NCI-H748 (cell line): ENCODE data around the gene VTN.

Experiments used
- DNase-seq: peaks from one replicate; lab custom pipeline; 2025; ENCODE audit not compliant: unreplicated experiment; lab: John Stamatoyannopoulos, UW

VTN gene

DNA sequence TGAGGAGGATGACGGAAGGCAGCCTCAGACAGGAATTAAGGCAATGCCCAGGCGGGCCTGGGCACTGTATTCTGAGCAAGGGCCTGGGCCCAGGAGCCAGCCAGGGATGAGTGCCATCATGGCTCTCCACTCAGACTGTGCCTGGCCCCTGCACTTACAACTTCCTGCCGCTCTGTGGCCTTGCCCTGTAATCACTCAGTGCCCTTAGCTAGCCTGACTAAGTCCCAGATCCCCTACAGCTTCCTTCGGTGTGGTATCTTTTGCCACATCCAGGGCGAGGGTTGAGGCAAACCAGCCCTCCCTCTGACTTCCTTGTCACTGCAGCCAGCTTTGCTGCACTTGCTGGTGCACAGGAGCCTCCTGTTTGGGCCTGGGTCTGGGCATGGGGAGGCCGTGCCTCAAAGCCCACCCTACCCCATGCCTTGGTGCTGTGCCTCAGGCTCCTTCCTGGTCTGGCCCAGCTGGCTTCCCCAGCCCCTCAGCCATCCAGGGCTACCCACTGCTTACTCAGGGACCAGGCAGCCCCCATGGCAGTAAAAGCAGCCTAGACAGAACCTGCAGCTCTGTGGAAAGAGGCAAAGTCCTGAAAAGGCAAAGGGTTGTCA is 26.6 kb upstream of the VTN start:
- no peak for DNase-seq

DNA sequence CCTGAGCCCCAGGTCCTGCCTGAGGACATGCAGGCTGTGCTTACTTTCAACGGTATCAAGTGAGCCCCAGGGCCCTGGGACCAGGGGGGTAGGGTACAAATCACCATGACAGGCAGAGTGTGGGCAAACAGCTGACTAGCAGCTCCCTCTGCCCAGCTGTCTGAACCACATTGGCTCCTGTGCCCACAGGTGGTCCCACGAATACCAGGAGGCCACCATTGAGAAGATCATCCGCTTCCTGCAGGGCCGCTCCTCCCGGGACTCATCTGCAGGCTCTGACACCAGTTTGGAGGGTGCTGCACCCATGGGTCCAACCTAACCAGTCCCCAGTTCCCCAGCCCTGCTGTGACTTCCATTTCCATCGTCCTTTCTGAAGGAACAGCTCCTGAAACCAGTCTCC is 25.9 kb upstream of the VTN start:
- no peak for DNase-seq

DNA sequence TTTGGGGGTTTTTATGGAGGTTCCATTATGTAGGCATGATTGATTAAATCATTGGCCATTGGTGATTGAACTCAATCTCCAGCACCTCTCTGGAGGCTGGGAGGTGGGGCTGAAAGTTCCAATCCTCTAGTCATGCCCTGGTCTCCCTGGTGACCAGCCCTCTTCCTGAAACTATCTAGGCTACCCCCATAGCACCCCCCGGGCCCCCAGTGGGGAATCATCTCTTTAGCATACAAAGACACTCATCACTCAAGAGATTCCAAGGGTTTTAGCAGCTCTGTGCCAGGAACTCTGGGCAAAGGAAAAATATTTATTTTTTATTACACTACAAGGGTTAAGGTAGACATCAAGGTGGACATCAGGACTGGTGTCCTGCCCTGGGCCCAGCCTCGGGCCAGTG is 25.3 kb upstream of the VTN start:
- no peak for DNase-seq

DNA sequence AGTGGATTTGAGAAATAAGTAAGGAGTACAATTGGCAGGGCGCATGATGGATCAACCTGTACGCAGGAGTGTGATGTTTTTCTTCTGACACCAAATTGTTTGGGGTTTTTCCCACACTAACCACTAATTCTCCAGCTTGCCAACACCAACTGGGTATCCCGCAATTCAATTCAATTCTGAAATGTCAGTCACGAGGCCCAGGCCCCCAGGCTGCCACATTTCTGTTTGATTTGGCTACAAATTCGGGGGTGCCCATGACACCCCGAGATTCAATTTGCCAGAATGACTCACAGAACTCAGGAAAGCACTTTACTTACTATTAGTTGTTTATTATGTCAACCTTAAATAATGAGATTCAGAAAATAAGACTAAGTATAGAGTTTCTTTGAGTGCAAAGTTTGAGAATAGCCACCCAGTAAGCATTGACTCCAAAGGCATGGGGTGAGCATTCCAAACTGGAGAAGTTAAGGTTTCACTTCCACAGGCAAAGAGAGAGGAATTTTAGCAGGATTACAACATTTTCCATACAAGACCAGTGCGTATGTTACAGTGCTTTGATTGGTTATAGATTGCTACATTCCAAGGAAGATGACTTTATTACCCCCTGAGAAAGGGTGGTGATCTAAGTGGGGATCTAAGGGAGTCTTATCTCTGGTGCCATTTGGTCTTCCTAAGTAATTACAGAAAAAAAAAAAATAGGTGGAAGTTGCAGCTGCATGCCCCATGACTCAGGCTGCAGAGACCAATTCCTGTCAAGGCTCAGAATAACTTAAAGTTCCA is 24.4 kb upstream of the VTN start:
- no peak for DNase-seq

DNA sequence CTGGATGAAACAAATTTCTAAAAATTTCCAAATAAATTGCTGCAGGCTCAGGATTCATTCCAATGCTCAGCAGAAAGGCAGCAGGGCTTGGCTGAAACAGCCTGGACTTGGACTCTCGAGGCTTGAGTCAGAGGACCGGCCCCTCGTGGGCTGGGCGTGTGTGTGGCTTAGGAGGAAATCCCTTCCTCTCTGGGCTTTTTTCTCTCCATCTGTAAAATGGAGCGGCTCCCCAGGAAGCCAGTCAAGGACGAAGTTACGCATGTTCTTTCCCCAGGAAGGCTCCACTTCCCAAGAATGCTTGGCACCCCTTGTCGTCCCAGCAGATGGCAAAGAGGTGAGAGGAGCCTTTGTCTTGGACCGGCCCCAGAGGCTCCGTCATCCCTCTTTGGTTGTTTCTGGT is 22.4 kb upstream of the VTN start:
- no peak for DNase-seq

DNA sequence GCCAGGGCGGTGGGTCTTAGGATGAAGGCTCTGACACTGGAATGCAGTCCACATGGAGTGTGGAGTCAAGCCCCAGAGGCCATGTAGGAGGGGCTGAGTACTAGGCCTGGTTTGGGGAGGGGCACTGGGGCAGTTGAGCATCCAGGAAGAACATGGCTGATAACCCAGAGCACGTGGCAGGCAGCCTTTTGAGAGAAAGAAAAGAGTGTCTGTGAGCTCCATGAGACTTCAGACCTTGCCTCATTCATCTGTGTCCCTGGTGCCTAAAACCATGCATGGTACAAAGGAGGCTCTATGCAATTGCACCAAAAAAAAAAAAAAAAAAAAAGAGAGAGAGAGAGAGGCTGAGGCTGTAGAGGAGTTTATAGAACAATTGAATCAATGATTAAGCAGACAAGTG is 21.3 kb upstream of the VTN start:
- no peak for DNase-seq

DNA sequence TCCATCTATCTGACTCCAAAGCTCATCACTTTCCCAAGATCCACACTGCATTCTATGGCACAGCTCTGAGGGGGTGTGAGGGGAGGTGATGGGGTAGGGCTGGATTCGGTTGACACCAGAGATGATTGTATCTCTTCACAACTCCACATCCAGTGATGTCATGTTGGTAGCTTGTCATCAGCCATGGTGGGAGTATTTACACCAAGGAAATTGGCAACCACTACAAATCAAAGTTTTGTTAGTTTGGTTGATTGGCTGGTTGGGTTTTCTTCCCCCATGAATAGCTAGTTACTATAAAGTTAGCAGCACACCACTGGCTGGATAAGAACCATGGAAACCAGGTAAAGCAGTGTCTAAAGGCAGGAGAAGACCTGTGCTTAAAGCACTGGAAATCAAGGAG is 20.9 kb upstream of the VTN start:
- DNase-seq, result no peak

DNA sequence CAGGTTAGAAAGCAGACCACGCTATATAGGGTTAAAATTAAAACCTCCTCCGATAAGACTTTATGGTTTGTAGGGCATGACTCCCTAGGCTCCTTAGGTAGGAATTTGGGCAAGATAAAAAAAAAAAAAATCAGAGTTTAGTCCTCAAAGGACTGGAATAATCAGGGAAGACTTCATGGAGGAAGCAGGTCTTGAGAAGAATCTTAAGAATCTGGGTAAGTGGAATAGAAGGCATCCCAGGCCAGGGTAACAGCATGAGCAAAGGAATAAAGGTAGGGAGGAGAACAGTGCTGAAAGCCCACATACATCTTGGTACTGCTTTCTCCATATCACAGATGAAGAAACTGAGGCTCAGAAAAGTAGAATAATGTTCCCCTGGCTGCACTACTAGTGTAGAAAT is 20.5 kb upstream of the VTN start:
- no peak for DNase-seq

DNA sequence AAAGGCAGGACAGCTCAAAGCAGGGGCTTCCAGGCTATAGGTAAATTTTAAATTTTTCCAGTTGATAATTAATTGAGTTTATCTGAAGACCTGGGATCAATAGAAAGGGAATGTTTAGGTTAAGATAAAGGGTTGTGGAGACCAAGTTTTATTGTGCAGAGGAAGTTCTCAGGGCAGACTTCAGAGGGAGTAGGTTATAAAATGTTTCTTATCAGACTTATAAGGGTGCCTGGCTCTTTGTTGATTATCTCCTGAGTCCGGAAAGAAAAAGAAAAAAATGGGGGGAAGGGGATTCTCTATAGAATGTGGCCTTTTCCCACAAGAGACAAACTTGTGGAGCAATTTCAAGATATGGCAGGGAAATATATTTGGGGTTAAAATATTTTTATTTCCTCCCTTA is 20.0 kb upstream of the VTN start:
- no peak for DNase-seq

DNA sequence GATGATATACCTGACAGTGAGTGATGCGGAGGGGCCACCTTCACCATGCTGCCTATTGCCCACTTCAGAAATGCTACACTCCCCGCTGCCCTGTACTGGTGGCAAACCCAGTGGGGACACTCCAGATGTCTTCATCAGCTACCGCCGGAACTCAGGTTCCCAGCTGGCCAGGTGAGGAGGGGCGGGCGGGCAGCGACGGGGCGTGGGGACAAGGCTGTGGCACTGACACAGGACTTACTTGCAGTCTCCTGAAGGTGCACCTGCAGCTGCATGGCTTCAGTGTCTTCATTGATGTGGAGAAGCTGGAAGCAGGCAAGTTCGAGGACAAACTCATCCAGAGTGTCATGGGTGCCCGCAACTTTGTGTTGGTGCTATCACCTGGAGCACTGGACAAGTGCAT is 18.0 kb upstream of the VTN start:
- no peak for DNase-seq

DNA sequence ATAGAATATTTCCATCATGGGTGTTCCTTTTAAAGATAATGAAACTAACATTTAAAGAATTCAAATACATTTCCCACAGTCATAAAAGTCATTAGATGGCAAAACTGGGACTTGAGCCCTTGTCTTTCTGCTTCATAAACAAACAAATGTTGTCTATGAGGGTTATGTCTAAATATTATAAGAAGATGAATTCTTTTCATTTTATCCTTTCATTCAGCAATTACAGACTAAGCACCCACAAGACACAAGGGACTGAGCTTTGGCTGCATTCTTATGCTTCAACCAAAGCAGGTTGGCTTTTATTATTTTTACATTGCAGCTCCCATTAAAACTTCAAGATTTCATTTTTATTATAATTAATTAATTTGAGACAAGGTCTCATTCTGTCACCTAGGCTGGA is 16.3 kb upstream of the VTN start:
- no peak for DNase-seq

DNA sequence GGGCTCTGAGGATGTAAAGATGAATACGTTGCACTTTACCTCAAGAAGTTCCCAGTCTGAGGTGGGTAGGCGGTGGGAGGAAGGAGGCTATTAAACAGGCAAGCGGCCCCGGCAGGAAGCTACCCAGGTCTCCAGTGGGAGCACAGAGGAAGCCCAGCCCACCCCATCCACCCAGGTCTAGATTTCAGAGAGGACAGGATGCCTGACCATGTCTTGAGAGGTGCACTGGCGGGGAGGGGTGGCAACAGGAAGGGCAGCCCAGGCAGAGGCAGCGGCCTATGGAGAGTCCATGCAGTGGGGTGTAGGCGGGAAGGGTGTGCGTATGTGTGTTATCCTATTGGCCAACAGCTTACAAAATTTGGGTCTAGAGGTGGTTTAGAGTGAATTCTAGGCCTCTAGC is 15.3 kb upstream of the VTN start:
- no peak for DNase-seq

DNA sequence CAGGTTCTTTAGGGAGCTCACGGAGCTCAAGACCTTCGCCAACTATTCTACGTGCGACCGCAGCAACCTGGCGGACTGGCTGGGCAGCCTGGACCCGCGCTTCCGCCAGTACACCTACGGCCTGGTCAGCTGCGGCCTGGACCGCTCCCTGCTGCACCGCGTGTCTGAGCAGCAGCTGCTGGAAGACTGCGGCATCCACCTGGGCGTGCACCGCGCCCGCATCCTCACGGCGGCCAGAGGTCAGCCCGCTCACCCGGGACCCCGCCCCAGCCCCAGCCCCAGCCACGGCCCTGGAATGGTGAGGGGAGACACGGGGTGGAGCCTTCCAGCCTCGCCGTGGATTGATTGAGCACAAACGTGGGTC is 14.9 kb upstream of the VTN start:
- DNase-seq, result peak; percentile 72

DNA sequence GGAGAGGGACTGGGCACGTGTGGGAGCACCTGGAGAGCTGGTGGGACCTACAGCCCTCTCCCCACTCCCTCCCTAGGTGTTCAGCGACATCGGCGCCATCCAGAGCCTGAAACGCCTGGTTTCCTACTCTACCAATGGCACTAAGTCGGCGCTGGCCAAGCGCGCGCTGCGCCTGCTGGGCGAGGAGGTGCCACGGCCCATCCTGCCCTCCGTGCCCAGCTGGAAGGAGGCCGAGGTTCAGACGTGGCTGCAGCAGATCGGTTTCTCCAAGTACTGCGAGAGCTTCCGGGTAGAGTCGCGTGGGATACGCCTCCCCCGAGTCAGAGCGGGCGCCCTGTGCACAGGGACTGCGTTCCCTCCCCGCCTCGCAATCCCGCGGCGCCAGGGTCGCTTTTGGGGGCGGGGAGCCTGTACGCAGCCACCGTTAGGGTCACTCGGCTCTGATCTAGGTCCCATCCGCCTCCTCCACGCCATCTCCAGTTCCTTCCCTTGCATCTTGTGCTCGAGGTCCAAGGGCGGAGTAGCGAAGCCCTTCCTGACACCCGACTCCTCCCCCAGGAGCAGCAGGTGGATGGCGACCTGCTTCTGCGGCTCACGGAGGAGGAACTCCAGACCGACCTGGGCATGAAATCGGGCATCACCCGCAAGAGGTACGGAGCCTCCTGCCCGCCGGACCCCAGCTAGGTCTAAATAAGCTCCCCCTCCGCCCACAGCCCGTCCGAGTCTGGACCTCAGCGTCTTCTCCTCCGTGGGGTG is 14.4 kb upstream of the VTN start:
- peak; percentile 85 for DNase-seq

DNA sequence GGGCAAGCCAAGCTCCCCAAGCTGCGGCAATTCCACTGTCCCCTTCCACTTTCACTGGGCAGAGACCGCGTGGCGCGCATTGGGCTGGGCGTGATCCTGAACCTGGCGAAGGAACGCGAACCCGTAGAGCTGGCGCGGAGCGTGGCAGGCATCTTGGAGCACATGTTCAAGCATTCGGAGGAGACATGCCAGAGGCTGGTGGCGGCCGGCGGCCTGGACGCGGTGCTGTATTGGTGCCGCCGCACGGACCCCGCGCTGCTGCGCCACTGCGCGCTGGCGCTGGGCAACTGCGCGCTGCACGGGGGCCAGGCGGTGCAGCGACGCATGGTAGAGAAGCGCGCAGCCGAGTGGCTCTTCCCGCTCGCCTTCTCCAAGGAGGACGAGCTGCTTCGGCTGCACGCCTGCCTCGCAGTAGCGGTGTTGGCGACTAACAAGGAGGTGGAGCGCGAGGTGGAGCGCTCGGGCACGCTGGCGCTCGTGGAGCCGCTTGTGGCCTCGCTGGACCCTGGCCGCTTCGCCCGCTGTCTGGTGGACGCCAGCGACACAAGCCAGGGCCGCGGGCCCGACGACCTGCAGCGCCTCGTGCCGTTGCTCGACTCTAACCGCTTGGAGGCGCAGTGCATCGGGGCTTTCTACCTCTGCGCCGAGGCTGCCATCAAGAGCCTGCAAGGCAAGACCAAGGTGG is 11.2 kb upstream of the VTN start:
- peak; percentile 89 for DNase-seq

DNA sequence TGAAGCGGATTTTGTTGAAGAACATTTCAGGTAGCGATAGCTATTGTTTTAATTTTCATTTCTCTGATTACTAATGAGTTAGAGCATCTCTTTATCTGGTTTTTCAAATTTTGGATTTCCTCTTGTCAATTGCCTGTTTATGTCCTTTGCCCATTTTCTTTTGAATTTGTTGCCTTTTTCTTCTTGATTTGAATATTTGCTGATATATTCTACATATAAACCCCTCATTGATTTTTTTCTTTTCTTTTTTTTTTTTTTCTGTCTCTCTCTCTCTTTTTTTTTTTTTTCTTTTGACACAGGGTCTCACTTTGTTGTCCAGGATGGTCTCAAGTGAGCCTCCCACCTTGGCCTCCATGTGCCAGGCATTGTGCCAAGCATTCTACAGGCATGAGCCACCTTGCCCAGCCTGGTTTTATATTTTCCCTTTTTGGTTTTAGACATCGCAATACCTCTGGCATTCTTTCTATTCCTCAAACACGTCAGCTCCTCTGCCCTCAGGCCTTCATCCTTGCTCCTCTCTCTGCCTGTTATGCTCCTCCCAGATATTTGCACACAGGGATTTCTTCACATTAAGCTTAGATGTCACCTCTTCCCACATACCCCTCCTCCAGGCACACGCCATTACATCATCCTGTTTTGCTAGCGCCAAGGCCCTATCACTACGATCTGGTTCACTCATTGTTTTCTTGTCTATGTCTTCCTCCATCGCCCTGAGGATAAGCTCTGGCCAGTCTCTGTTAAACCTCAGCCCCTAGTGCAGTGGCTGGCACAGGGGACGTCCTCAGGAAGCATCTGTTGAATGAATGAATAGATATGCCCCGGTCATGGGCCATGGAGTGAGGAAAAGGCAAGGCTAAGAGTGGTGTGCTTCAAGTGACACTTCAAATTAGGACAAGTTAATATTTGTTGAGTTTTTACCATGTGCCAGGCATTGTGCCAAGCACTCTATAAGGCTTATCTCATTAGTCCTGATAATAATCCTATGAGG is 10.0 kb upstream of the VTN start:
- DNase-seq, result no peak

DNA sequence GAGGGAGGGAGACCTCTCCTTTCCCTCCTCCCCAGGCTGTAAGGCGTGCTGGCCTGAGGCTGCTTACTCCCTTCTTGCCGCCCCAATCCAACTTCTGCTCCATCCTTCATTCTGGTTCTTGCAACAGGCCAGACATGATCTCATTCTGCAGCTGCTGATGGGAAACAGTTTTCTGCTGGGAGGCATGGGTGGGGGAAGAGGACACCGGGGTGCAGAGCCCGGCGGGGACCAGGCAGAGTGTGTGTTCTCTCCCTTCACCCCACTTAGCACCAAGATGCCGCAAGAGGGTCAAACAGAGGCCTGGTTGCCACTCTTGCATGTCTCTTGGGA is 2.8 kb upstream of the VTN start:
- no peak for DNase-seq

DNA sequence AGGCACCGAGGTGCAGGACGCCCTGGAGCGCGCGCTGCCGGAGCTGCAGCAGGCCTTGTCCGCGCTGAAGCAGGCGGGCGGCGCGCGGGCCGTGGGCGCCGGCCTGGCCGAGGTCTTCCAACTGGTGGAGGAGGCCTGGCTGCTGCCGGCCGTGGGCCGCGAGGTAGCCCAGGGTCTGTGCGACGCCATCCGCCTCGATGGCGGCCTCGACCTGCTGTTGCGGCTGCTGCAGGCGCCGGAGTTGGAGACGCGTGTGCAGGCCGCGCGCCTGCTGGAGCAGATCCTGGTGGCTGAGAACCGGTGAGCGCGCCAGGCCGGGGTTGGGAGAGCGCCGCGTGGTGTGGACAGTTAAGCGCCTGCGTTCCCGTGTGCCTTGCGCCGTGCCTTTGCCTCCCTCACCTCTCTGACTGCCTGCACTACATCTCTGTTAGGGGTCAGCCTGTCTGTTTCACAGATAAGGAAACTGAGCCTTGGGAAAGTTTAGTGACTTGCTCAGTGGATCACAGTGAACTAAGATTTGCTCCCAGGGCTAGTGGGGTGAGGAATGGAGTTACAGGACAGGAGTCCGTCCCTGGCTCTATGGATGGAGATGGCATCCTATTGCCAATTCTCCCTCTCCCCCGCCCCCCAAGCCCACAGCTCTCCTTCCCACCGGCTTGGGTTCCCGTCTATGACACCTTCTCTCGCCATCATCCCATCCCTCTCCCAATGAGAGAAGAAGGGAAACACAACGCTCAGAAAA is 2.3 kb upstream of the VTN start:
- DNase-seq, result peak; percentile 72

DNA sequence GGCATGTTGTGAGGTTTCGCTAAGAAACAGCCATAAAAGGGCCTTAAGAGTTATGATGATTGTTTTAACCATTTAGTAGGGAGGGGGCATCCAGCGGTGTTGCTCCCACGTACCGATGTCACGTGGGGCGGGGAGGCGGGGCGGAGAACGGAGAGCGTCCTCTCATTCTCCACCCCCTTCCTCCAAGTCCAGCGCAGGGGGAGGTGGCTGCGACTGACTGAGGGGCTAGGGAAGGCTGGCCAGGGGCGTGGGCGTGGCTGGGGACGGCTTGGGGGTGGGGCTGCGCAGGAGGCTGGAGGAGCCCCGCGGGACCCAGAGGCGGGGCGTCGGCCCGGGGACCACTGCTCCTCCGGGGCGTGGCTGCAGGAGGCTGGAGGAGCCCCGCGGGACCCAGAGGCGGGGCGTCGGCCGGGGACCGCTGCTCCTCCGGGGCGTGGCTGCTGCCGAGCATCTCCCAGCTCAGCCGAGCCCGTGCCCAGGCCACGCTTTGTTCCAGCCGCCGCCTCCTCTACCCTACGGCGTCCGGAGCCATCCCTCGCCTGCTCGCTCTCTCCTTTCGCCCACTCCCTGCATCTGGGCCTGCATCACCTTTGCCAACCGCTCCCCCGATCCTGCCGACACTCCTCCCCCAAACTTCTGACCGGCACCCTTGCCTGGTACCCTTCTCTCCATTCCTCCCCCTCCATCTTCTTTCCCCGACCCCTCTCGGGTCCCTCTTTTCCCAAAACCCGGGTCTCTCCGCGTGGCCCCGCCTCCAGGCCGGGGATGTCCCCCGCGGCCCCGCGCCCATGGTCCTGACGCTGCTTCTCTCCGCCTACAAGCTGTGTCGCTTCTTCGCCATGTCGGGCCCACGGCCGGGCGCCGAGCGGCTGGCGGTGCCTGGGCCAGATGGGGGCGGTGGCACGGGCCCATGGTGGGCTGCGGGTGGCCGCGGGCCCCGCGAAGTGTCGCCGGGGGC is 1.4 kb upstream of the VTN start, which contains the start of gene SARM1:
Gene SARM1, plus strand, starts transcription at position 450 of the 958 bp plus-strand sequence. Its CDS starts 339 bp downstream, at position 789.
- peak; percentile 99 for DNase-seq
